KOPT-K1 (cell line): ENCODE measurements around the gene RIMS4.

Experiments used
- H3K27ac ChIP-seq: fragments of 200-600 bp; sonication (generic); 2 replicates; pipeline ENCODE4 v1.5.1; 2016; ENCODE audit warnings: antibody characterized with exemption, mild to moderate bottlenecking, low read depth, low read length; ENCODE audit not compliant: poor library complexity, severe bottlenecking
- H3K36me3 ChIP-seq: fragments of 200-600 bp; sonication (generic); 2 replicates; pipeline ENCODE4 v1.5.1; 2017; ENCODE audit warnings: antibody characterized with exemption, mild to moderate bottlenecking, low read length, moderate library complexity; ENCODE audit not compliant: insufficient read depth
- H3K9me3 ChIP-seq: fragments of 200-600 bp; sonication (generic); 2 replicates; pipeline ENCODE4 v1.5.1; 2017; ENCODE audit warnings: antibody characterized with exemption, low read length, mild to moderate bottlenecking; ENCODE audit not compliant: insufficient read depth, poor library complexity, severe bottlenecking

RIMS4 gene

DNA sequence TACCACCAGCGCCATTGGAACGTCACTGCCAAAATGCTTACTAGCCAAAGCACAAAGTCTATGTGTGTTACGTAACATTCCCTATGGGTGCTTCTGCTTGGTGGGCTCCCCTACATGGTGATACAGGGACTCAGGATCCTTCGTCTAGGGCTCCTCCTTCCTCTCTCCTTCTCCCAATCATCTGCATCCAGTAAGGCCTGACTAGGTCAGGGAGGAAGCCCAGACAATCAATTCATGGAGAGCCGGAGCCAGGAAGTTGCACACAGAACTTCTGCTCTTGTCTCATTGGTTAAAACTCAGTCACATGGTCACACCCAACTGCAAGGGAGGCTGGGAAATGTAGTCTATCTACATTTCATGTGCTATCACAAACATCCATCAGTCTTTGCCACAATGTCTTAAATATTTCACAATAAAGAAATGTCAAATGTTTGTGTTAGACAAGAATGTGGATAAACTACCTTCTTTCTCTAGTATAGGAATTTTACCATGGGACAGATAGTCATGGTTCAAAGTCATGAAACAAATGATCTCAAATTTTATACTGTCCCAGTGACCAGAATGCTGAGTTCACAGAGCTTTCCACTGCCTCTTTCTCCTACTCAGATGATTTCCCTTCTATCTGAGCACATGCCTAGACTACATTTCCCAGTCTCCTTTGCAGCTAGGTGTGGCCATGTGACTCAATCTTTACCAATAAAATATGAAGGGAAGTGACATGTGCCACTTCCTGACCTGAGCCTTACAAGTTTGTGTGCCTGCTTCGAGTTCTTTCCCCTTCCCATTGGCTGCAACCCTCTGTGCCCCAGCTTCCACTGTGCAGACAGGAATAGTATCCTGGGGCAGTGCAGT lies 74.0 kb downstream of the RIMS4 start:
- H3K27ac ChIP-seq: no peak overlapping the region
- H3K9me3 ChIP-seq: peaks cover 10% of the 10 kb centered on the region
- no peaks in the 10 kb centered on the region for H3K36me3 ChIP-seq

- H3K9me3 ChIP-seq: peaks cover 10% of the 10 kb centered on the region
- H3K36me3 ChIP-seq: no peaks in the 10 kb centered on the region
- no peak overlapping the region for H3K27ac ChIP-seq
Measured at GRCh38 chr20:44735816-44736169, 74.6 kb downstream of the RIMS4 start.

- H3K9me3 ChIP-seq: peaks cover 10% of the 10 kb centered on the region
- H3K36me3 ChIP-seq: no peaks in the 10 kb centered on the region
- no peak overlapping the region for H3K27ac ChIP-seq
Measured at GRCh38 chr20:44734938-44735337, 75.4 kb downstream of the RIMS4 start.

GRCh38 chr20:44733341-44734069 lies 76.8 kb downstream of the RIMS4 start:
- Histone ChIP-seq H3K36me3 (no peaks in the 10 kb centered on the region), H3K27ac (no peak overlapping the region), H3K9me3 (peaks cover 10% of the 10 kb centered on the region)

GRCh38 chr20:44732327-44732726 lies 78.0 kb downstream of the RIMS4 start:
- no peak overlapping the region for H3K27ac ChIP-seq
- H3K9me3 ChIP-seq: peaks cover 10% of the 10 kb centered on the region
- H3K36me3 ChIP-seq: no peaks in the 10 kb centered on the region

- peaks cover 3% of the 10 kb centered on the region for H3K9me3 ChIP-seq
- H3K27ac ChIP-seq: no peak overlapping the region
- no peaks in the 10 kb centered on the region for H3K36me3 ChIP-seq
Measured at GRCh38 chr20:44731657-44732056, 78.7 kb downstream of the RIMS4 start.

DNA sequence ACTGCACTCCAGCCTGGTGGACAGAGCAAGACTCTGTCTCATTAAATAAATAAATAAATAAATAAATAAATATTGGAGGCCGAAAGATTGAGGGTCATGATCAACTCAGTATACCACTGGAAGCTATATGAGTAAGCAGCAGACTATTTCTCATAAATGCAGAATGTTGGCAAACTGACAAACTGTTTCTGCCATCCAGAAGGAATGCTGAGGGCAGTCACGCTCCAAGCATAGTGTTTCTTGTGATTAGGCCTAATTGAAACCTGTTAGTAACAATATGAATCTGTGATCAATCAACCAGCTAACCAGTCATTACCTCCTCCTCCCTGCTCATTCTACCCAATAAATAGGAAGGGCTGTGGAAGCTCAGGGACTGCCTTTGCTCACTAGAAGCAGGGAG lies 79.9 kb downstream of the RIMS4 start:
- Histone ChIP-seq H3K36me3 (no peaks in the 10 kb centered on the region), H3K27ac (no peak overlapping the region), H3K9me3 (no peaks in the 10 kb centered on the region)

GRCh38 chr20:44728801-44729443 lies 81.4 kb downstream of the RIMS4 start:
- Histone ChIP-seq H3K27ac (no peak overlapping the region), H3K36me3 (no peaks in the 10 kb centered on the region), H3K9me3 (no peaks in the 10 kb centered on the region)

DNA sequence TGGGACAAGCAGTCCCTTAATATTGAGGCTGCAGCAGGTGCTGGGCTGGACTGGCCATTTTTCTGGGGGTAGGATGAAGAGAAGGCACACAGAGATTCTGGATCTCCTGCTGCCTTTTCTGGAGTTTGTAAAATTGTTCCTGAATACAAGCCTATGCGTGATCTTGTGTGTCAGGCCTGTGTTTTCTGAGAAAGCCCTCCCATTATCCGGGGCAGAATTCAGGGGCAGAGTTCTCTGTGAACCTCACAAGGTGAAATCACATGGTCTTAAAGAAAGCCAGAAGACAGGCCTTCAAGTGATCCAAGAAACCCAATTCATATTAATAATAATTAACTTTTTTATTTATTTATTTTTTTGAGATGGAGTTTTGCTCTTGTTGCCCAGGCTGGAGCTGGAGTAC lies 82.7 kb downstream of the RIMS4 start:
- Histone ChIP-seq H3K36me3 (no peaks in the 10 kb centered on the region), H3K9me3 (no peaks in the 10 kb centered on the region), H3K27ac (no peak overlapping the region)

DNA sequence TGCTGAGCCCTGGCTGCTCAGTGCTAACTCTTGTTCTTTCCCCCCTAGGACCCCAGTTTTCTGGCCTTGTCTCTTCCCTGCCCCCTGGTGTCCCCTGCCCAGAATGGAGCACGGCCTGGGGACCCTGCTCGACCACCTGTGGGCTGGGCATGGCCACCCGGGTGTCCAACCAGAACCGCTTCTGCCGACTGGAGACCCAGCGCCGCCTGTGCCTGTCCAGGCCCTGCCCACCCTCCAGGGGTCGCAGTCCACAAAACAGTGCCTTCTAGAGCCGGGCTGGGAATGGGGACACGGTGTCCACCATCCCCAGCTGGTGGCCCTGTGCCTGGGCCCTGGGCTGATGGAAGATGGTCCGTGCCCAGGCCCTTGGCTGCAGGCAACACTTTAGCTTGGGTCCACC lies 83.3 kb downstream of the RIMS4 start:
- Histone ChIP-seq H3K27ac (no peak overlapping the region), H3K36me3 (no peaks in the 10 kb centered on the region), H3K9me3 (no peaks in the 10 kb centered on the region)

DNA sequence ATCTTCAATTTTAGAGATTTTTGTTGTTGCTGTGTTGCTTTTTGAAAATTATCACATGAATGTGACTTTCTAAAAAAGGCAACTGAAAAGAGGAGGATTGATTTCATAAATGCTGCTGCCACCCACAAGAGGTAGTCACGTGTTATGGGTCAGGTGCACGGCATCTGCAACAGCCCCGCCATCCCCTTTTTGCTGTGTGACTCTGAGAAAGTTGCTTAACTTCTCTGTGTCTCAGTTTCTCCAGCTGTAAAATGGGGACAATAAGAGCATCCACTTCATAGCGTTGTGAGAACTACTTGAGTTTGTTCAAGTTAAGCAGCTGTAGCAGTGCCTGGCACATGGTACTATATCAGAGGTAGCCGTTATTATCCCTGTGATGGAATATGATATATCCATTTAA lies 84.5 kb downstream of the RIMS4 start:
- H3K27ac ChIP-seq: no peak overlapping the region
- H3K9me3 ChIP-seq: no peaks in the 10 kb centered on the region
- H3K36me3 ChIP-seq: no peaks in the 10 kb centered on the region

- Histone ChIP-seq H3K27ac (no peak overlapping the region), H3K9me3 (no peaks in the 10 kb centered on the region), H3K36me3 (no peaks in the 10 kb centered on the region)
Measured at GRCh38 chr20:44724423-44725091, 85.8 kb downstream of the RIMS4 start.

DNA sequence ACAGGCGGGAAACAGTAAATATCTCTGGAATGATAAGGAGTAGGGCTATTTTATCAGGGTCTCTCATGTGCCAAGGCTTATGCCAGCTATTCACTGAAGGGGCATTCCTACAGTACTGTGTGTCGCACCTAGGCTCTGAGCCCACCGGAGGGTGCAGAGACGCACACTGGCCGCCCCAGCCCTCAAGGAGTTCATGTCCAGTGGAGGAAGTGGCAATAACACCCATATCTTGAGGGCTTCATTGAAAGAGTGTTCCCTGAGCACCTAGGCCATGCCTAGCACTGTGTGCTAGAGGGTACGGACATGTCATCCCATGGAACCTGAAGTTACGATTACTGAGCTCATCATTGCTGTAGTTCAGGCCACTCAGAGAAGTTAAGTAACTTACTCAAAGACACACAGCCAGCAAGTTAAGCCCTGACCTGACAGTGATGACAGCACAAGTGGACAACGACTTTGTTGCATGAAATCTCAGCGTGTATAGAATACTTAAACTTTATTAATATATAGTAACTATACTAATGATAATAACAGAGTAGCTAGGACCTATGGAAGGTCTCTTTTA lies 86.5 kb downstream of the RIMS4 start:
- H3K27ac ChIP-seq: no peak overlapping the region
- H3K36me3 ChIP-seq: no peaks in the 10 kb centered on the region
- no peaks in the 10 kb centered on the region for H3K9me3 ChIP-seq

- no peaks in the 10 kb centered on the region for H3K9me3 ChIP-seq
- H3K36me3 ChIP-seq: no peaks in the 10 kb centered on the region
- no peak overlapping the region for H3K27ac ChIP-seq
Measured at GRCh38 chr20:44723391-44723790, 87.0 kb downstream of the RIMS4 start.

DNA sequence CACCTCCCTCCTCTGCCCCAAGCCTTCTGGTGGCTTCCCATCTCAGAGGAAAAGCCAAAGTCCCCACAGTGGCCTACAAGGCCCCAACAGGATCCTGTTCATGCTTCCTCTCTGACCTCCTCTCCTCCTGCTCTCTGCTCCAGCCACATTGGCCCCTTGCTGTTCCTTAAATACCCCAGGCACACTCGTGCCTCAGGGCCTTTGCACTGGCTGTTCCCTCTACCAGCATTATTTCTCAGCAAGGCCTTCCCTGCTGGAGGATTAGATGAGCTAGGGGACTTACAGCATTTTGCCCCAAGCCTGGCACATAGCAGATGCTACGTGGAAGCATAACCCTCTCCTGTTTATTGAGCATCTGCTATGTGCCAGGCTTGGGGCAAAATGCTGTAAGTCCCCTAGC lies 87.4 kb downstream of the RIMS4 start:
- Histone ChIP-seq H3K9me3 (no peaks in the 10 kb centered on the region), H3K27ac (no peak overlapping the region)

More for the DNA sequence above, 87.4 kb downstream of the RIMS4 start:
- H3K36me3 ChIP-seq: no peaks in the 10 kb centered on the region
